MCF 10A (cell line): ENCODE results near the gene RAD51. TPM values are rescaled to one million over a fixed set of nuclear protein-coding genes. Genes with fewer than 3 reads are reported as not detected.
"Not testable (repeated sequence)": the region's sequence is repeated elsewhere in the genome, so short reads cannot be mapped to it uniquely, and the experiment has no call there.

Source experiments
- BruUV-seq: library from RNA; stranded (reverse); fragments of 400-500 nt; replicated peaks from 2 replicates; lab custom pipeline; 2021; lab: Mats Ljungman, UMichigan
- CTCF ChIA-PET: fragments of 300-600 bp; sonication (Branson Sonifier 250); formaldehyde crosslinking; extraction: SDS; loops from one replicate; lab custom pipeline; 2021; ENCODE audit warnings: antibody characterized with exemption, inconsistent platforms; lab: Yijun Ruan, JAX
- POLR2A ChIA-PET: fragments of 300-600, 350-650 bp; sonication (Branson Sonifier 250); formaldehyde crosslinking; extraction: SDS; loops from one replicate; lab custom pipeline; 2020; ENCODE audit warnings: antibody characterized with exemption, inconsistent platforms; lab: Yijun Ruan, JAX
- DNase-seq: peaks from one replicate; pipeline ENCODE4 v3.0.0-alpha.2; 2018; ENCODE audit not compliant: unreplicated experiment
- H3K27ac Mint-ChIP-seq: one replicate; pipeline ENCODE4 v1.8.0; 2022; ENCODE audit warnings: mild to moderate bottlenecking, low read depth, mixed read lengths; ENCODE audit not compliant: unreplicated experiment
- H3K27me3 Mint-ChIP-seq: one replicate; pipeline ENCODE4 v1.8.0; 2022; ENCODE audit warnings: mixed read lengths; ENCODE audit not compliant: insufficient read depth, unreplicated experiment
- H3K36me3 Mint-ChIP-seq: one replicate; pipeline ENCODE4 v1.8.0; 2022; ENCODE audit warnings: mild to moderate bottlenecking, moderate library complexity, mixed read lengths; ENCODE audit not compliant: insufficient read depth, unreplicated experiment
- H3K4me1 Mint-ChIP-seq: one replicate; pipeline ENCODE4 v1.8.0; 2022; ENCODE audit warnings: mixed read lengths; ENCODE audit not compliant: insufficient read depth, unreplicated experiment
- H3K4me3 Mint-ChIP-seq: one replicate; pipeline ENCODE4 v1.8.0; 2022; ENCODE audit warnings: mild to moderate bottlenecking, moderate library complexity, mixed read lengths; ENCODE audit not compliant: unreplicated experiment
- H3K9me3 Mint-ChIP-seq: one replicate; pipeline ENCODE4 v1.8.0; 2022; ENCODE audit warnings: mixed read lengths; ENCODE audit not compliant: unreplicated experiment
- intact Hi-C: fragments of 100-400 bp; cut with micrococcal nuclease; formaldehyde crosslinking; loops from 2 replicates; pipeline ENCODE4 v1.14.1; 2022
- total RNA-seq: library from RNA; stranded (reverse); gene quantifications from 2 replicates; pipeline ENCODE4 v1.2.3, GENCODE V29; 2022
- TF ChIP-seq, protein P1 (sequence below): fragments of 200-600 bp; IDR thresholded peaks from one replicate; pipeline ENCODE4 v1.8.0; 2022; ENCODE audit warnings: antibody characterized with exemption, mild to moderate bottlenecking; ENCODE audit not compliant: unreplicated experiment

The RAD51 gene
- total RNA-seq, 1 experiment from 2014 or later: 7.1 TPM

DNA sequence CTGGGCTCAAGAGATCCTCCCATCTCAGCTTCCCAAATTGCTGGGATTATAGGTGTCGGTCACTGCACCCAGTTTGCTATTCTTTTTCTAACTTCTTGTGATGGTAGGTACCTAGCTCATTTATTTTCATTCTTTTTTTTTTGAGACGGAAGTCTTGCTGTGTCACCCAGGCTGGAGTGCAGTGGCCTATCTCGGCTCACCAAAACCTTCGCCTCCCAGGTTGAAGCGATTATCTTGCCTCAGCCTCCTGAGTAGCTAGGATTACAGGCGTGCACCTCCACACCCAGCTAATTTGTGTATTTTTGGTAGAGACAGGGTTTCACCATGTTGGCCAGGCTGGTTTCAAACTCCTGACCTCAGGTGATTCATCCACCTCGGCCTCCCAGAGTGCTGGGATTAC is 30.1 kb upstream of the RAD51 start:
- intact Hi-C loops: no loop called here
- Mint-ChIP-seq H3K27ac (no peak overlapping the region), H3K9me3 (no peaks in the 10 kb centered on the region), H3K4me3 (no peak overlapping the region), H3K4me1 (no peaks in the 10 kb centered on the region), H3K36me3 (peaks cover 18% of the 10 kb centered on the region), H3K27me3 (no peaks in the 10 kb centered on the region)
- ChIA-PET CTCF (interaction anchor here (0.6 to 1.6 kb wide), 4 partner anchors 14 to 673 kb away, joined by 3 to 6 read pairs (median 4); no protein-coding TSS in a partner anchor), POLR2A (interaction anchor here (0.6 kb wide), 1 partner anchor 238 kb away, joined by 3 read pairs; no protein-coding TSS in a partner anchor)
- no peak for DNase-seq
- TF ChIP-seq, protein P1, sequence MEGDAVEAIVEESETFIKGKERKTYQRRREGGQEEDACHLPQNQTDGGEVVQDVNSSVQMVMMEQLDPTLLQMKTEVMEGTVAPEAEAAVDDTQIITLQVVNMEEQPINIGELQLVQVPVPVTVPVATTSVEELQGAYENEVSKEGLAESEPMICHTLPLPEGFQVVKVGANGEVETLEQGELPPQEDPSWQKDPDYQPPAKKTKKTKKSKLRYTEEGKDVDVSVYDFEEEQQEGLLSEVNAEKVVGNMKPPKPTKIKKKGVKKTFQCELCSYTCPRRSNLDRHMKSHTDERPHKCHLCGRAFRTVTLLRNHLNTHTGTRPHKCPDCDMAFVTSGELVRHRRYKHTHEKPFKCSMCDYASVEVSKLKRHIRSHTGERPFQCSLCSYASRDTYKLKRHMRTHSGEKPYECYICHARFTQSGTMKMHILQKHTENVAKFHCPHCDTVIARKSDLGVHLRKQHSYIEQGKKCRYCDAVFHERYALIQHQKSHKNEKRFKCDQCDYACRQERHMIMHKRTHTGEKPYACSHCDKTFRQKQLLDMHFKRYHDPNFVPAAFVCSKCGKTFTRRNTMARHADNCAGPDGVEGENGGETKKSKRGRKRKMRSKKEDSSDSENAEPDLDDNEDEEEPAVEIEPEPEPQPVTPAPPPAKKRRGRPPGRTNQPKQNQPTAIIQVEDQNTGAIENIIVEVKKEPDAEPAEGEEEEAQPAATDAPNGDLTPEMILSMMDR: no peak
- no TSS peak for BruUV-seq

DNA sequence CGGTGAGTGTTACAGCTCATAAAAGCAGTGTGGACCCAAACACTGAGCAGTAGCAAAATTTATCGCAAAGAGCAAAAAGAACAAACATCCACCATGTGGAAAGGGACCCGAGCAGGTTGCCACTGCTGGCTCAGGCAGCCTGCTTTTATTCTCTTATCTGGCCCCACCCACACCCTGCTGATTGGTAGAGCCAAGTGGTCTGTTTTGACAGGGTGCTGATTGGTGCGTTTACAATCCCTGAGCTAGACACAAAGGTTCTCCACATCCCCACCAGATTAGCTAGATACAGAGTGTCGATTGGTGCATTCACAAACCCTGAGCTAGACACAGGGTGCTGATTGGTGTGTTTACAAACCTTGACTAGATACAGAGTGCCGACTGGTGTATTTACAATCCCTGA is 18.7 kb upstream of the RAD51 start:
- H3K27ac Mint-ChIP-seq, BruUV-seq, H3K4me1 Mint-ChIP-seq, H3K4me3 Mint-ChIP-seq, DNase-seq, H3K27me3 Mint-ChIP-seq, H3K9me3 Mint-ChIP-seq, H3K36me3 Mint-ChIP-seq, POLR2A ChIA-PET: not testable (repeated sequence)
- intact Hi-C loops: loop anchor here (5.0 kb wide), 2 partner anchors 106 to 216 kb away; partner anchors contain the start of gene VPS18
- CTCF ChIA-PET: interaction anchor here (0.6 to 1.0 kb wide), 3 partner anchors 19 to 182 kb away, joined by 3 to 5 read pairs (median 4); partner anchors contain the start of gene RAD51

DNA sequence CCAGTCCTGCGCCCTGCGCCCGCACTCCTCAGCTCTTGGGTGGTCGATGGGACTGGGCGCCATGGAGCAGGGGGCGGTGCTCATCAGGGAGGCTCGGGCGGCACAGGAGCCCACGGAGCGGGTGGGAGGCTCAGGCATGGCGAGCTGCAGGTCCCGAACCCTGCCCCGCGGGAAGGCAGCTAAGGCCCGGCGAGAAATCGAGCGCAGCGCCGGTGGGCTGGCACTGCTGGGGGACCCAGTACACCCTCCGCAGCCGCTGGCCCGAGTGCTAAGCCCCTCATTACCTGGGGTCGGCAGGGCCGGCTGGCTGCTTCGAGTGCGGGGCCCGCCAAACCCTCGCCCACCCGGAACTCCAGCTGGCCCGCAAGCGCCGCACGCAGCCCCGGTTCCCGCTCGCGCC is 18.1 kb upstream of the RAD51 start:
- CTCF ChIA-PET: interaction anchor here (0.6 to 1.0 kb wide), 5 partner anchors 18 to 180 kb away, joined by 3 to 4 read pairs (median 3); partner anchors contain the start of gene RAD51
- H3K4me1 Mint-ChIP-seq, H3K27me3 Mint-ChIP-seq, POLR2A ChIA-PET, H3K27ac Mint-ChIP-seq, H3K36me3 Mint-ChIP-seq, DNase-seq, H3K9me3 Mint-ChIP-seq, BruUV-seq, H3K4me3 Mint-ChIP-seq: not testable (repeated sequence)
- intact Hi-C loops: loop anchor here (5.0 kb wide), 2 partner anchors 105 to 215 kb away; partner anchors contain the start of gene VPS18

DNA sequence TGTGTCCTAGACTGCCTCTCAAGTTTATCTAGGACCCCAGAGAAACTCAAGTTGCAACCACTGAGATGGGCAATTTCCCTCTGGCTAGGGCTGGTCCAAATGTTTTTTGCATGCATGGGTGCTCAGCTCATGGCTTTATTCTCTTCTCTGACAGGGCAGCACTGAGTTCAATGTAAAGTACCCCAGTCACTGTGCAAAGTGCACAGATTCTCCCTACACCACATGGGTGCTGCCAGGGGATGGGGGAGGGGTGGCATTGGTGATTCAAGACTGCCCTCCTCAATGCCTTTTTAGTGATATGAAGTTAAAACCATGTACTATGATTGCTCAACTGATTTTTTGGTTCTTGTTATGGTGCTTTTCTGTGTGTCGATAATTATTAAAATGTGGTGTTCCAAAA is 14.8 kb upstream of the RAD51 start:
- POLR2A ChIA-PET: interaction anchor here (1.0 kb wide), 1 partner anchor 166 kb away, joined by 3 read pairs; no protein-coding TSS in a partner anchor
- CTCF ChIA-PET: interaction anchor here (1.0 to 2.9 kb wide), 10 partner anchors 9 to 214 kb away, joined by 3 to 18 read pairs (median 5); partner anchors contain the start of genes RAD51 and VPS18

DNA sequence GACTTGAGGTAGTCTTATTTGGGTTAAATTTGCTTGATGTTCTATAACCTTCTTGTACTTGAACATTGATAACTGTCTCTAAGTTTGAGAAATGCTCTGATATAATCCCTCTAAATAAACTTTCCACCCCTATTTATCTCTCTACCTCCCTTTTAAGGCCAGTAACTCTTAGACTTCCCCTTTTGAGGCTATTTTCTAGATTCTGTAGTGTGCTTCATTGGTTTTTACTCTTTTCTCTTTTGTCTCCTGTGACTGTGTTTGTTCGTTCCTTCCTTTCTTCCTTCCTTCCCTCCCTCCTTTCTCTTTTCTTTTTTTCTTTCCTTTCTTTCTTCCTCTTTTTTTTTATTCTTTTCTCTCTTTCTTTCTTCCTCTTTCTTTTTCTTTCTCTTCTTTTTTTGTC is 14.0 kb upstream of the RAD51 start:
- DNase-seq, H3K27ac Mint-ChIP-seq, H3K36me3 Mint-ChIP-seq, H3K27me3 Mint-ChIP-seq, H3K4me1 Mint-ChIP-seq, H3K4me3 Mint-ChIP-seq, POLR2A ChIA-PET, H3K9me3 Mint-ChIP-seq, BruUV-seq, intact Hi-C loops: not testable (repeated sequence)
- CTCF ChIA-PET: interaction anchor here (1.1 kb wide), 1 partner anchor 211 kb away, joined by 5 read pairs; no protein-coding TSS in a partner anchor

More for the DNA sequence above, 14.8 kb upstream of the RAD51 start:
- TF ChIP-seq, protein P1: no peak
- H3K27ac Mint-ChIP-seq: no peak overlapping the region
- H3K4me1 Mint-ChIP-seq: peaks cover 6% of the 10 kb centered on the region
- H3K36me3 Mint-ChIP-seq: no peaks in the 10 kb centered on the region
- no peaks in the 10 kb centered on the region for H3K27me3 Mint-ChIP-seq
- intact Hi-C loops: no loop called here
- H3K4me3 Mint-ChIP-seq: no peak overlapping the region
- no TSS peak for BruUV-seq
- H3K9me3 Mint-ChIP-seq: no peaks in the 10 kb centered on the region
- no peak for DNase-seq
